Gastrocnemius medialis (tissue), 4 donors: ENCODE data around the gene EXOC1L.
"Not testable (repeated sequence)": the region's sequence is repeated elsewhere in the genome, so short reads cannot be mapped to it uniquely, and the experiment has no call there.

Experiments used
- CTCF ChIP-seq, 5 experiments: fragments of 450-650 bp in 3 of 5; fragments of 200-600 bp in 2 of 5; sonication (generic) in 2 of 5; IDR thresholded peaks in 4 of 5; conservative IDR thresholded peaks in 1 of 5; 1 replicate in 4 of 5; 2 replicates in 1 of 5; pipeline ENCODE4 v1.5.1; 2016 to 2019; ENCODE audit warnings: antibody characterized with exemption in 5 of 5, mild to moderate bottlenecking in 3 of 5, moderate library complexity in 3 of 5
- POLR2A ChIP-seq, 2 donors: fragments of 450-650 bp; IDR thresholded peaks; one replicate each; pipeline ENCODE4 v1.6.1; 2017; ENCODE audit warnings: antibody characterized with exemption in 2 of 2, mild to moderate bottlenecking in 2 of 2, moderate library complexity in 2 of 2

GRCh38 chr4:55842312-55842711 is 22.7 kb downstream of the EXOC1L start:
- not testable (repeated sequence) for TF ChIP-seq CTCF (IDR thresholded peaks at IDR 0.05 in 4 of 5, conservative IDR thresholded peaks at IDR 0.05 in 1 of 5); POLR2A (IDR thresholded peaks at IDR 0.05)
